H1 (cell line): Measurements from ENCODE around the gene RAB3C. TPM values are rescaled to one million over a fixed set of nuclear protein-coding genes. Genes with fewer than 3 reads are reported as not detected.

Experiments
- CTCF ChIP-seq, 3 experiments: IDR thresholded peaks; 1 replicate in 2 of 3; 2 replicates in 1 of 3; pipeline versions ENCODE4 v1.5.1 to v1.6.1; 2011; ENCODE audit warnings: low read length in 3 of 3, mild to moderate bottlenecking in 3 of 3, inconsistent platforms in 2 of 3, low read depth in 1 of 3, moderate library complexity in 1 of 3; ENCODE audit not compliant: insufficient read depth in 1 of 3; ENCODE audit errors: control extremely low read depth in 1 of 3
- HDAC6 ChIP-seq: IDR thresholded peaks from one replicate; pipeline ENCODE4 v1.7.1; 2012; ENCODE audit warnings: low read depth, mild to moderate bottlenecking, inconsistent platforms, low read length, moderate library complexity
- RXRA ChIP-seq: IDR thresholded peaks from 2 replicates; pipeline ENCODE4 v1.6.1; 2011; ENCODE audit warnings: low read depth, mild to moderate bottlenecking, low read length, moderate library complexity; ENCODE audit not compliant: insufficient read depth
- SAP30 ChIP-seq: fragments of 300-600 bp; sonication (generic); IDR thresholded peaks from 2 replicates; pipeline ENCODE4 v1.7.1; 2012; ENCODE audit warnings: low read length, moderate library complexity, mild to moderate bottlenecking, inconsistent platforms; ENCODE audit not compliant: insufficient read depth, insufficient replicate concordance
- polyA plus RNA-seq, 7 experiments: library from polyadenylated mRNA; depleted of rRNA in 3 of 7; stranded (reverse) in 5 of 7; unstranded in 2 of 7; fragments of >200 nt in 5 of 7; fragments of 200-250 nt in 2 of 7; gene quantifications; 1 replicate in 5 of 7; 2 replicates in 1 of 7; 4 replicates in 1 of 7; pipeline versions ENCODE4 v1.2.1 to v1.2.3, GENCODE V29; 2011 to 2013; ENCODE audit warnings: missing spikeins in 2 of 7, mixed read lengths in 2 of 7
- total RNA-seq: library from RNA; stranded (reverse); fragmentation: NEBNext Ultra II Directional; extraction: Animal tissue kit (Norgen Biotek cat#: 25700); gene quantifications from 2 replicates; pipeline ENCODE4 v1.2.1, GENCODE V29; 2021

The RAB3C gene
- total and polyA plus RNA-seq, 2 of the 8 experiments (the other 6 are each of a cell fraction or from before 2014, with no cell fraction given), result 14.7 to 18.3 TPM

GRCh38 chr5:58827463-58827862, 244.6 kb downstream of the RAB3C start (continued):
- TF ChIP-seq SAP30 (no peak), HDAC6 (no peak), RXRA (no peak), CTCF (IDR thresholded peaks at IDR 0.05; ENCODE audit: control extremely low read depth in 1 of 3, insufficient read depth in 1 of 3, low read depth in 1 of 3, low read length in 3 of 3) (no peak)
- TF ChIP-seq, all 59 proteins: peak for 0
